ENCODE measurements around the gene CDK5R1. TPM values are rescaled to one million over a fixed set of nuclear protein-coding genes. Genes with fewer than 3 reads are reported as not detected.

The CDK5R1 gene
- polyA plus RNA-seq, 1 donor (not counting 4 experiments of a cell fraction or from before 2014, with no cell fraction given), result 2.9 TPM

DNA sequence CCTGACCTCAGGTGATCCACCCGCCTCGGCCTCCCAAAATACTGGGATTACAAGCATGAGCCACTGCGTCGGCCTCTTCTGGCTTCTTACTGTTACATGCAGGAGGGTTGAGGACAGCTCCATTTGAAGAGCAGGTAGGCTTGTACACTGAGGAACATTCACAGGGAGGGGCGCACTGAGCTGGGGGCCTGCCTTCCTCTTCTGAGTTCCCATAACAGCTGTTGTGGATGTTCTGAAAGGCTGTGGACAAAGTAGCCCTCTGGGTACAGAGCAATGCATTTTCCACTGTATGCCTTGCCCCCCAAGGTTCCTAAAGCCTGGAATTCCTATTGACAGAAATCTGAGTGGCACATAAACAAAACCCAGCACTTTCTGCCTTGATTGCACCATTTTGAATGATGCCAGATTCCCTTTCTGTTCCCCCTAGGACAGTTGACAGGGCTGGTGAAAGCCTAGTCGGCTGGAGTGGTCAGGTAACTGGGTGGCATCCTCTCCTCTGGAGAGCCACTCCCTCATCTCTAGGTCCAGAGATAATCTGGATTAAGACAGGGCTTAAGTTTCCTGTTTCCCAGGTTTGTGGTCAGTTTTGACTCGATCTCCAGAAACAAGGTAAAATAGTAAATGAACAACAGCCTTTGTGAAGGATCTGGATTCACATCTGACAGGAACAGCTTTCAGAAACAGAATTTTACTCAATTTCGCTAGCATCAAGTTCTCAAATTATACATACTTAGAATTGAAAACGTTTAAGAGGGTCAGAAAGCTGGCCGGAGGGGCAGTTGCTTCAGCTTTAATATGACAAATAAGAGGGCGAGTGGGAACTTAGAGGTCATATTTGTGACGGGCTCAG is 1.3 kb upstream of the CDK5R1 start:
- peaks cover 30% of the 10 kb centered on the region for H3K79me2 ChIP-seq (ENCODE audit: control insufficient read depth, insufficient read depth, low read length)
- dilution Hi-C loops (cut with MboI; ENCODE audit: extremely low pct_ligation_motif_present, low sequenced_read_pairs), result no loop called here
- TF ChIP-seq EZH2 (IDR thresholded peaks at IDR 0.05; ENCODE audit: low read length), result no peak
- TF ChIP-seq, protein P1, sequence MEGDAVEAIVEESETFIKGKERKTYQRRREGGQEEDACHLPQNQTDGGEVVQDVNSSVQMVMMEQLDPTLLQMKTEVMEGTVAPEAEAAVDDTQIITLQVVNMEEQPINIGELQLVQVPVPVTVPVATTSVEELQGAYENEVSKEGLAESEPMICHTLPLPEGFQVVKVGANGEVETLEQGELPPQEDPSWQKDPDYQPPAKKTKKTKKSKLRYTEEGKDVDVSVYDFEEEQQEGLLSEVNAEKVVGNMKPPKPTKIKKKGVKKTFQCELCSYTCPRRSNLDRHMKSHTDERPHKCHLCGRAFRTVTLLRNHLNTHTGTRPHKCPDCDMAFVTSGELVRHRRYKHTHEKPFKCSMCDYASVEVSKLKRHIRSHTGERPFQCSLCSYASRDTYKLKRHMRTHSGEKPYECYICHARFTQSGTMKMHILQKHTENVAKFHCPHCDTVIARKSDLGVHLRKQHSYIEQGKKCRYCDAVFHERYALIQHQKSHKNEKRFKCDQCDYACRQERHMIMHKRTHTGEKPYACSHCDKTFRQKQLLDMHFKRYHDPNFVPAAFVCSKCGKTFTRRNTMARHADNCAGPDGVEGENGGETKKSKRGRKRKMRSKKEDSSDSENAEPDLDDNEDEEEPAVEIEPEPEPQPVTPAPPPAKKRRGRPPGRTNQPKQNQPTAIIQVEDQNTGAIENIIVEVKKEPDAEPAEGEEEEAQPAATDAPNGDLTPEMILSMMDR (optimal IDR thresholded peaks at IDR 0.05 in 1 of 3, IDR thresholded peaks at IDR 0.05 in 1 of 3, conservative IDR thresholded peaks at IDR 0.05 in 1 of 3; ENCODE audit: extremely low read depth in 1 of 3, insufficient read depth in 2 of 3, low read length in 3 of 3), result no peak
- FAIRE-seq (peak; percentile 9), DNase-seq (ENCODE audit: low read depth, low spot score) (no peak)
- H3K4me2 ChIP-seq (ENCODE audit: control insufficient read depth, extremely low read depth, insufficient read depth, low read depth, low read length), result peak overlapping the region; percentile 54
- H2AFZ ChIP-seq (ENCODE audit: control insufficient read depth, low read length), result no peak overlapping the region
- no peaks in the 10 kb centered on the region for H4K20me1 ChIP-seq (ENCODE audit: control insufficient read depth, extremely low read depth, insufficient read depth, low read length)
- H3K9ac ChIP-seq (ENCODE audit: control insufficient read depth, extremely low read depth, insufficient read depth, low read length), result peak overlapping the region; percentile 37
- no peak overlapping the region for H3K4me3 ChIP-seq (ENCODE audit: control insufficient read depth in 2 of 3, extremely low read depth in 1 of 3, insufficient read depth in 2 of 3, low read depth in 1 of 3, low read length in 3 of 3)
- no peaks in the 10 kb centered on the region for H3K27me3 ChIP-seq (ENCODE audit: control insufficient read depth, extremely low read depth, insufficient read depth, low read length)
- H3K9me1 ChIP-seq (ENCODE audit: control insufficient read depth, extremely low read depth, insufficient read depth, low read length), result peaks cover 9% of the 10 kb centered on the region
- no peaks in the 10 kb centered on the region for H3K9me3 ChIP-seq (ENCODE audit: control insufficient read depth, low read depth, low read length)
- H3K4me1 ChIP-seq (ENCODE audit: control insufficient read depth, extremely low read depth, insufficient read depth, low read length), result peaks cover 29% of the 10 kb centered on the region
- no peak overlapping the region for H3K27ac ChIP-seq (ENCODE audit: control insufficient read depth, insufficient read depth, low read length)
- H3K36me3 ChIP-seq (ENCODE audit: control insufficient read depth in 2 of 2, extremely low read depth in 1 of 2, insufficient read depth in 2 of 2, low read length in 2 of 2), result peaks cover 21 to 23% of the 10 kb centered on the region in 2 experiments

GRCh38 chr17:32486111-32486700 is 587 bp upstream of the CDK5R1 start:
- peak overlapping the region in 2 of 3 experiments; percentile 33 to 46 for H3K4me3 ChIP-seq (ENCODE audit: control insufficient read depth in 2 of 3, extremely low read depth in 1 of 3, insufficient read depth in 2 of 3, low read depth in 1 of 3, low read length in 3 of 3)
- peak overlapping the region; percentile 42 for H2AFZ ChIP-seq (ENCODE audit: control insufficient read depth, low read length)
- peaks cover 35% of the 10 kb centered on the region for H3K4me1 ChIP-seq (ENCODE audit: control insufficient read depth, extremely low read depth, insufficient read depth, low read length)
- H3K9me1 ChIP-seq (ENCODE audit: control insufficient read depth, extremely low read depth, insufficient read depth, low read length), result peaks cover 9% of the 10 kb centered on the region
- TF ChIP-seq, protein P1 (optimal IDR thresholded peaks at IDR 0.05 in 1 of 3, IDR thresholded peaks at IDR 0.05 in 1 of 3, conservative IDR thresholded peaks at IDR 0.05 in 1 of 3; ENCODE audit: extremely low read depth in 1 of 3, insufficient read depth in 2 of 3, low read length in 3 of 3), result no peak
- TF ChIP-seq EZH2 (IDR thresholded peaks at IDR 0.05; ENCODE audit: low read length), result no peak
- FAIRE-seq (no peak), DNase-seq (ENCODE audit: low read depth, low spot score) (no peak)
- H3K79me2 ChIP-seq (ENCODE audit: control insufficient read depth, insufficient read depth, low read length), result peaks cover 34% of the 10 kb centered on the region
- peak overlapping the region; percentile 44 for H3K9ac ChIP-seq (ENCODE audit: control insufficient read depth, extremely low read depth, insufficient read depth, low read length)
- H4K20me1 ChIP-seq (ENCODE audit: control insufficient read depth, extremely low read depth, insufficient read depth, low read length), result no peaks in the 10 kb centered on the region
- no peaks in the 10 kb centered on the region for H3K27me3 ChIP-seq (ENCODE audit: control insufficient read depth, extremely low read depth, insufficient read depth, low read length)
- dilution Hi-C loops (cut with MboI; ENCODE audit: extremely low pct_ligation_motif_present, low sequenced_read_pairs), result no loop called here
- H3K4me2 ChIP-seq (ENCODE audit: control insufficient read depth, extremely low read depth, insufficient read depth, low read depth, low read length), result peak overlapping the region; percentile 54
- H3K9me3 ChIP-seq (ENCODE audit: control insufficient read depth, low read depth, low read length), result no peaks in the 10 kb centered on the region
- H3K27ac ChIP-seq (ENCODE audit: control insufficient read depth, insufficient read depth, low read length), result no peak overlapping the region
- H3K36me3 ChIP-seq (ENCODE audit: control insufficient read depth in 2 of 2, extremely low read depth in 1 of 2, insufficient read depth in 2 of 2, low read length in 2 of 2), result peaks cover 21 to 23% of the 10 kb centered on the region in 2 experiments

Measured in keratinocyte (primary cell).